Measurements from ENCODE around the gene RRH. TPM values are rescaled to one million over a fixed set of nuclear protein-coding genes. Genes with fewer than 3 reads are reported as not detected.

Gene RRH
- total RNA-seq: not detected in 2 replicates

GRCh38 chr4:109827672-109828071 is at the start of gene RRH:
Gene RRH, plus strand, starts transcription at chr4:109827972. Its CDS starts 56 bp downstream, at chr4:109828028.

GRCh38 chr4:109801895-109802319 is 25.9 kb upstream of the RRH start, which contains the start of gene CFI:
Gene CFI, minus strand, starts transcription at chr4:109801999. Its CDS starts 28 bp downstream, at chr4:109801971.

GRCh38 chr4:109815151-109816081 is 12.4 kb upstream of the RRH start, which contains the start of gene GAR1:
Gene GAR1, plus strand, starts transcription at chr4:109815762. Its CDS starts 403 bp downstream, at chr4:109816165.

GRCh38 chr4:109847896-109848442 is 20.2 kb downstream of the RRH start, which contains the start of gene LRIT3:
Gene LRIT3, plus strand, starts transcription at chr4:109848107. Its CDS starts 95 bp downstream, at chr4:109848202.

Other genes starting within 250 kb of the RRH start
- gene CASP6, start 124.5 kb upstream of the RRH start, total RNA-seq: 39.1 and 39.4 TPM in 2 replicates
- 11.1 and 20.9 TPM in 2 replicates for gene PLA2G12A, start 97.9 kb upstream of the RRH start, total RNA-seq
- gene CFI, start 26.0 kb upstream of the RRH start, total RNA-seq: 3.9 and 69.6 TPM in 2 replicates
- 6.5 and 9.6 TPM in 2 replicates for gene GAR1, start 12.2 kb upstream of the RRH start, total RNA-seq
- gene LRIT3, start 20.1 kb downstream of the RRH start, total RNA-seq: under 0.01 TPM in 1 of 2 replicates, not detected in the other
- 0.16 and 0.25 TPM in 2 replicates for gene EGF, start 84.9 kb downstream of the RRH start, total RNA-seq